ENCODE data around the gene ZNF77. TPM values are rescaled to one million over a fixed set of nuclear protein-coding genes. Genes with fewer than 3 reads are reported as not detected.

The ZNF77 gene
- total RNA-seq, 1 experiment from 2014 or later = 5.1 TPM

GRCh38 chr19:2989236-2989946, 44.6 kb upstream of the ZNF77 start:
- no TSS peak for BruUV-seq (replicated peaks)

GRCh38 chr19:2988568-2988967, 43.8 kb upstream of the ZNF77 start:
- ATAC-seq (no peak), DNase-seq (no peak)
- BruUV-seq (replicated peaks) = no TSS peak
- POLR2A ChIA-PET (ENCODE audit: unreplicated experiment) = no interaction called here
- Histone ChIP-seq H3K36me3 (ENCODE audit: low read depth, low read length) (no peaks in the 10 kb centered on the region), H3F3A (ENCODE audit: low read length, unreplicated experiment) (no peaks in the 10 kb centered on the region), H3K27ac (ENCODE audit: low read length) (no peak overlapping the region), H3K27me3 (ENCODE audit: low read length) (no peaks in the 10 kb centered on the region), H2AFZ (ENCODE audit: low read length) (no peak overlapping the region), H4K20me1 (ENCODE audit: low read length) (no peaks in the 10 kb centered on the region), H3K9me3 (ENCODE audit: low read length) (no peaks in the 10 kb centered on the region), H3K9me2 (replicated peaks; ENCODE audit: low read length) (no peaks in the 10 kb centered on the region), H3K4me1 (ENCODE audit: insufficient read depth, low read length) (no peaks in the 10 kb centered on the region), H3K4me2 (ENCODE audit: low read length) (no peak overlapping the region), H3K9ac (ENCODE audit: low read length) (no peak overlapping the region), H3K4me3 (ENCODE audit: low read length) (no peak overlapping the region), H3K79me2 (ENCODE audit: low read length) (no peaks in the 10 kb centered on the region)
- intact Hi-C loops (cut with micrococcal nuclease) = no loop called here
- CTCF ChIA-PET = no interaction called here
- TF ChIP-seq CTCF (conservative IDR thresholded peaks at IDR 0.05; ENCODE audit: low read depth, low read length) (no peak), EZH2 (IDR thresholded peaks at IDR 0.05; ENCODE audit: low read length, unreplicated experiment) (no peak), EZH2phosphoT487 (IDR thresholded peaks at IDR 0.05; ENCODE audit: borderline replicate concordance, low read length) (no peak)

More at GRCh38 chr19:2989236-2989946, 44.6 kb upstream of the ZNF77 start:
- Histone ChIP-seq H3K4me3 (ENCODE audit: low read length) (no peak overlapping the region), H3K4me1 (ENCODE audit: insufficient read depth, low read length) (no peaks in the 10 kb centered on the region), H3K27me3 (ENCODE audit: low read length) (no peaks in the 10 kb centered on the region), H3K79me2 (ENCODE audit: low read length) (no peaks in the 10 kb centered on the region), H3K36me3 (ENCODE audit: low read depth, low read length) (no peaks in the 10 kb centered on the region), H4K20me1 (ENCODE audit: low read length) (no peaks in the 10 kb centered on the region), H3K9me2 (replicated peaks; ENCODE audit: low read length) (no peaks in the 10 kb centered on the region), H3K9ac (ENCODE audit: low read length) (no peak overlapping the region), H2AFZ (ENCODE audit: low read length) (no peak overlapping the region), H3K27ac (ENCODE audit: low read length) (no peak overlapping the region), H3K9me3 (ENCODE audit: low read length) (no peaks in the 10 kb centered on the region), H3F3A (ENCODE audit: low read length, unreplicated experiment) (no peaks in the 10 kb centered on the region), H3K4me2 (ENCODE audit: low read length) (no peak overlapping the region)
- DNase-seq = no peak
- CTCF ChIA-PET = no interaction called here
- no peak for ATAC-seq
- POLR2A ChIA-PET (ENCODE audit: unreplicated experiment) = no interaction called here
- intact Hi-C loops (cut with micrococcal nuclease) = no loop called here
- TF ChIP-seq CTCF (conservative IDR thresholded peaks at IDR 0.05; ENCODE audit: low read depth, low read length) (no peak), EZH2 (IDR thresholded peaks at IDR 0.05; ENCODE audit: low read length, unreplicated experiment) (no peak), EZH2phosphoT487 (IDR thresholded peaks at IDR 0.05; ENCODE audit: borderline replicate concordance, low read length) (no peak)

- TF ChIP-seq CTCF (conservative IDR thresholded peaks at IDR 0.05; ENCODE audit: low read depth, low read length) (no peak), EZH2 (IDR thresholded peaks at IDR 0.05; ENCODE audit: low read length, unreplicated experiment) (no peak), EZH2phosphoT487 (IDR thresholded peaks at IDR 0.05; ENCODE audit: borderline replicate concordance, low read length) (no peak)
- Histone ChIP-seq H2AFZ (ENCODE audit: low read length) (no peak overlapping the region), H3K4me1 (ENCODE audit: insufficient read depth, low read length) (no peaks in the 10 kb centered on the region), H3K9me3 (ENCODE audit: low read length) (no peaks in the 10 kb centered on the region), H3K79me2 (ENCODE audit: low read length) (no peaks in the 10 kb centered on the region), H3K9ac (ENCODE audit: low read length) (no peak overlapping the region), H3K9me2 (replicated peaks; ENCODE audit: low read length) (no peaks in the 10 kb centered on the region), H3K27me3 (ENCODE audit: low read length) (no peaks in the 10 kb centered on the region), H3K4me2 (ENCODE audit: low read length) (no peak overlapping the region), H3F3A (ENCODE audit: low read length, unreplicated experiment) (no peaks in the 10 kb centered on the region), H4K20me1 (ENCODE audit: low read length) (no peaks in the 10 kb centered on the region), H3K27ac (ENCODE audit: low read length) (no peak overlapping the region), H3K4me3 (ENCODE audit: low read length) (no peak overlapping the region), H3K36me3 (ENCODE audit: low read depth, low read length) (no peaks in the 10 kb centered on the region)
- ATAC-seq (no peak), DNase-seq (no peak)
- CTCF ChIA-PET = no interaction called here
- intact Hi-C loops (cut with micrococcal nuclease) = no loop called here
- BruUV-seq (replicated peaks) = no TSS peak
- POLR2A ChIA-PET (ENCODE audit: unreplicated experiment) = no interaction called here
These were observed 43.0 kb upstream of the ZNF77 start for GRCh38 chr19:2987797-2988196.
